ENCODE measurements around the gene BOLA1.
A peak's percentile ranks its signal among the peaks of the same experiment; 100 is the strongest.

- TF ChIP-seq CTCF (IDR thresholded peaks at IDR 0.05; ENCODE audit: low read length) (peak; percentile 83), EZH2 (optimal IDR thresholded peaks at IDR 0.05; ENCODE audit: low read depth, low read length) (no peak), EZH2phosphoT487 (IDR thresholded peaks at IDR 0.05; ENCODE audit: low read length) (no peak)
Observed at GRCh38 chr1:149888247-149888998, 10.9 kb upstream of the BOLA1 start.
